Glutamatergic neuron (in vitro differentiated cells): Measurements from ENCODE around the gene SNRPD3. TPM values are rescaled to one million over a fixed set of nuclear protein-coding genes. Genes with fewer than 3 reads are reported as not detected.
"Not testable (repeated sequence)": the region's sequence is repeated elsewhere in the genome, so short reads cannot be mapped to it uniquely, and the experiment has no call there.

Source experiments
- DNase-seq: peaks from one replicate; pipeline ENCODE4 v3.0.0; 2022
- H3K27ac Mint-ChIP-seq: one replicate; pipeline ENCODE4 v1.8.0; 2020; ENCODE audit warnings: mild to moderate bottlenecking, mixed read lengths, inconsistent platforms; ENCODE audit not compliant: unreplicated experiment
- H3K27me3 Mint-ChIP-seq: one replicate; pipeline ENCODE4 v1.8.0; 2020; ENCODE audit warnings: mild to moderate bottlenecking, moderate library complexity, mixed read lengths, inconsistent platforms; ENCODE audit not compliant: unreplicated experiment
- H3K36me3 Mint-ChIP-seq: one replicate; pipeline ENCODE4 v1.8.0; 2020; ENCODE audit warnings: mild to moderate bottlenecking, mixed read lengths, inconsistent platforms; ENCODE audit not compliant: unreplicated experiment
- H3K4me1 Mint-ChIP-seq: one replicate; pipeline ENCODE4 v1.8.0; 2020; ENCODE audit warnings: mild to moderate bottlenecking, low read depth, mixed read lengths, inconsistent platforms; ENCODE audit not compliant: unreplicated experiment
- H3K4me3 Mint-ChIP-seq: one replicate; pipeline ENCODE4 v1.8.0; 2020; ENCODE audit warnings: mild to moderate bottlenecking, mixed read lengths, inconsistent platforms; ENCODE audit not compliant: unreplicated experiment
- H3K9me3 Mint-ChIP-seq: one replicate; pipeline ENCODE4 v1.8.0; 2020; ENCODE audit warnings: mild to moderate bottlenecking, moderate library complexity, mixed read lengths, inconsistent platforms; ENCODE audit not compliant: unreplicated experiment
- total RNA-seq: library from RNA; stranded (reverse); fragmentation: NEBNext Ultra II Directional; extraction: Animal tissue kit (Norgen Biotek cat#: 25700); gene quantifications from one replicate; pipeline ENCODE4 v1.2.1, GENCODE V29; 2021; ENCODE audit not compliant: unreplicated experiment
- TF ChIP-seq, protein P1 (sequence below): fragments of 200-600 bp; sonication (generic); IDR thresholded peaks from one replicate; pipeline ENCODE4 v1.5.0; 2021; ENCODE audit not compliant: partially characterized antibody, unreplicated experiment

The SNRPD3 gene
- total RNA-seq, 1 donor from 2014 or later: 86.7 TPM

DNA sequence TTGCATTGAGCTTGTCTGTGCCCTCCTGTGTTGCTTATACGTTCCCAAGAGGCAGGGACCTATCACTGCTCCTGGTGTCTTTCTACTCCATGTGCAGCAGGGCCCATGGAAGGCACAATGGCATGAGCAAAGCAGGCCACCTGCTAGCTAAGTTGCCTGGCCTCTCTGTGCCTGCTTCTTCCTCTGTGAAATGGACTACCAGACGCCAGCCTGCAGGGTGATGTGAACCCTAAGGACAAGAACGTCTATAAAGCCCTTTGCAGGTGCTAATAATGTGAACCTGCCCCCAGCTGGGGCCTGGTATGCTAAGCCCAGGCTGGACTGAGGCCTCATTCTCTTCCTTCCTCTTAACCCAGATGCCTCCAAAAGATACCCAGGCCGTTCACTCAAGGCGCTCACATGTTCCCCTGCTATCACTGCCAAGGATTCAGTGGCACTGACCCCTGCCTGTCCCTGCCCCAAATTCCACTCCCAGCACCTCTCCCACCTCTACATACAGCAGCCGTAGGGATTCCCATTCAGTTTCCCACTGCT is 4.8 kb upstream of the SNRPD3 start:
- Mint-ChIP-seq H3K27ac (no peak overlapping the region), H3K36me3 (no peaks in the 10 kb centered on the region), H3K9me3 (peaks cover 7% of the 10 kb centered on the region), H3K4me1 (peaks cover 12% of the 10 kb centered on the region), H3K4me3 (no peak overlapping the region), H3K27me3 (peaks cover 12% of the 10 kb centered on the region)
- DNase-seq: no peak
- TF ChIP-seq, protein P1, sequence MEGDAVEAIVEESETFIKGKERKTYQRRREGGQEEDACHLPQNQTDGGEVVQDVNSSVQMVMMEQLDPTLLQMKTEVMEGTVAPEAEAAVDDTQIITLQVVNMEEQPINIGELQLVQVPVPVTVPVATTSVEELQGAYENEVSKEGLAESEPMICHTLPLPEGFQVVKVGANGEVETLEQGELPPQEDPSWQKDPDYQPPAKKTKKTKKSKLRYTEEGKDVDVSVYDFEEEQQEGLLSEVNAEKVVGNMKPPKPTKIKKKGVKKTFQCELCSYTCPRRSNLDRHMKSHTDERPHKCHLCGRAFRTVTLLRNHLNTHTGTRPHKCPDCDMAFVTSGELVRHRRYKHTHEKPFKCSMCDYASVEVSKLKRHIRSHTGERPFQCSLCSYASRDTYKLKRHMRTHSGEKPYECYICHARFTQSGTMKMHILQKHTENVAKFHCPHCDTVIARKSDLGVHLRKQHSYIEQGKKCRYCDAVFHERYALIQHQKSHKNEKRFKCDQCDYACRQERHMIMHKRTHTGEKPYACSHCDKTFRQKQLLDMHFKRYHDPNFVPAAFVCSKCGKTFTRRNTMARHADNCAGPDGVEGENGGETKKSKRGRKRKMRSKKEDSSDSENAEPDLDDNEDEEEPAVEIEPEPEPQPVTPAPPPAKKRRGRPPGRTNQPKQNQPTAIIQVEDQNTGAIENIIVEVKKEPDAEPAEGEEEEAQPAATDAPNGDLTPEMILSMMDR: no peak

DNA sequence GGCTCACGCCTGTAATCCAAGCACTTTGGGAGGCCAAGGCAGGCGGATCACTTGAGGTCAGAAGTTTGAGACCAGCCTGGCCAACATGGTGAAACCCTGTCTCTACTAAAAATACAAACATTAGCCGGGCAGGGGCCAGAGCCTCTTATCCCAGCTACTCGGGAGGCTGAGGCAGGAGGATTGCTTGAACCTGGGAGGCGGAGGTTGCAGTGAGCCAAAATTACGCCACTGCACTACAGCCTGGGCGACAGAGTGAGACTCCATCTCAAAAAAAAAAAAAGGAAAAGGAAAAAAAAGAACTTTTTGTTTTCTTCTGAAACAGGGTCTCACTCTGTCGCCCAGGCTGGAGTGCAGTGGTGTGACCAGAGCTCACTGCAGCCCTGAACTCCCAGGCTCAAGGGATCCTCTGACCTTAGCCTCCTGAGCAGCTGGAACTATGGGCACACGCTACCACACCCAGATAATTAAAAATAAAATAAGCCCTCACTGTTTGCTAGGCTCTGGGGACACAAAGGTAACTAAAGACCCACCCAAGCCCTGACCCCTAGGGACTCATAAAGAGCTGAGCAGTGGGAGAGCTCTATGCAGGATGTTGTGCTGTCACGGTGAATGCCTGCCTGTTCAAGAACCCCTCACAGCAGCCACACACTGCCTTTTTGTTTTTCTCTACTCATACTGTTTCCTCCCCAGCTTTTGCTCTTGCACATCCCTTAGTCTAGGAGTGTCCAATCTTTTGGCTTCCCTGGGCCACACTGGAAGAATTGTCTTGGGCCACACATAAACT is 3.1 kb upstream of the SNRPD3 start:
- peak overlapping the region; percentile 50 for H3K27ac Mint-ChIP-seq
- H3K9me3 Mint-ChIP-seq, H3K36me3 Mint-ChIP-seq, DNase-seq: not testable (repeated sequence)
- H3K4me3 Mint-ChIP-seq: peak overlapping the region; percentile 100
- H3K27me3 Mint-ChIP-seq: peaks cover 12% of the 10 kb centered on the region
- peaks cover 21% of the 10 kb centered on the region for H3K4me1 Mint-ChIP-seq

DNA sequence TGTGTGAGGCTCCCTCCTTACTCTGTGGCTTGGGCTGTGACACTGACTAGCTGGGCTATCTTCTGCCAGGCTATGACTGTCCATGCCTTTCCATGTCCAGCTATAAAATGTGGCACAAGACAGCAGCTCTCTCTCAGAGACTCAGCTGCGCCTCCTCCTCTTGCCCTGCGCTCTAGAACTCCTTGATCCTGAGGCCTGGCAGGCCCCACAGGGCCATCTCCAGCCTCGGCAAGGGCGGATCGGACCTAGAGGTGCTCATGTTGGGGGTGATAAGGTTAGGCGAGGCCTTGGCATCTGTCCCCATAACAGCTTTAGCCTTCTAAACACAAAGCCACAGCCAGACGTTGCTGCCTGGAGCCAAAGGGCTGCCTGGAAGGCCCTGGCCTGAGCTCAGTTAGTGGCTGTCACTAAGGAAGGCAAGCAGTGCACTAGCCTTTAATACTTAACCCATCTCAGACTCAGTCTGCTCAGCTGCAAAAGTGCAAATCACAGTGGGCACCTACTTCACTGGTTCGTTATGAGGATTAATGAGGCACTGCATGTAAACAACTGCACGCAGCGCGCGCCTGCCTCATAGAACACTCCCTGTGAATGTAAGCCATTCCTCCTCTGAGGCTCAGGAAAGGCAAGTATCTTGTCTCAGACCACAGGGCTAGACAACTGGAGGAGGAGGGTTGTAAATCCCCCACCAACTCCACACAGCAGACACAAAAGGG is 2.0 kb upstream of the SNRPD3 start:
- H3K27ac Mint-ChIP-seq: peak overlapping the region; percentile 96
- no peaks in the 10 kb centered on the region for H3K36me3 Mint-ChIP-seq
- TF ChIP-seq, protein P1: no peak
- peaks cover 12% of the 10 kb centered on the region for H3K27me3 Mint-ChIP-seq
- peak overlapping the region; percentile 100 for H3K4me3 Mint-ChIP-seq
- H3K9me3 Mint-ChIP-seq: peaks cover 10% of the 10 kb centered on the region
- DNase-seq: peak; percentile 18
- peaks cover 21% of the 10 kb centered on the region for H3K4me1 Mint-ChIP-seq

DNA sequence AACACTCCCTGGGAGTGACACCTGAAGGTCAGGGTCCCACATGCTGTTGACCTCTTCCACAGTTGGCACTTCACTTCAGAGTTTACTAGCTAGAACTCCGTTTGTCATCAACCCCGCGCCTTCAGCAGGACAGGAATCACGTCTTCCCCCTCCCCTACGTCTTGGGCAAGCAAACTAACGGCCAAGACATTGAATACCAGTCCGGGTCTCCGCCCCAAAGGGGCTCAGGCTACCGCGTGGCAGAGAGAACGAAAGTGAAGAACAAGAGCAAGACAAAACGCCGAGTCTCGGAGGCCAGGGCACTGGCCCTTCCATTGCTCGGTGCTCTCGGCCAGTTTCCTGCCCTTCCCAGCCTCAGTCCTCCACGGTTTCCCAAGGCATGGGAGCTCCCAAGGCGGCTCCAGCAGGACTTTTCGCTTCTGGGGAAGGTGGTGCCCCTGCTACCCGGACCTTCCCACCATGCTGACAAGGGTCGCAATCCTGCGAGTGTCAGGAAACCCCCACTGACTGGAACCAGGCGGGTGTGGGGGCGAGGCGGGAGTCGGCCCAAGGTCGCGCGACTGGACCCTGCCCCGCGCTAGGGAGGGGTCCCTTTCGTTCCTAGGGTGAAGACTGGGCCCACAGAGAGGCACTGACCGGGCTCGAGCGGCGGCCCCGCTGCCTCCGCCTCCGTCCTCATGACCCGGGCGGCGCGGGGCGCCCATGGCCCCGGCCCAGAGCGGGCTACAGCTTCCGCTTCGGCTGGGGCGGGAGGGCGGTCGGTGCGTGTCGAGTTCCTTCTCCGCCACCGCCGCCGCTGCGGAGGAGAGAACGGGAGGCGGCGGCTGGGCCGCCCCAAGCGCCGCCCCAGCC is 1.3 kb upstream of the SNRPD3 start, which contains the start of gene GUCD1:
TSS of gene GUCD1 (minus strand) at position 826 of the 852 bp plus-strand sequence. CDS start at position 679, 147 bp downstream.
- H3K36me3 Mint-ChIP-seq: no peaks in the 10 kb centered on the region
- peaks cover 21% of the 10 kb centered on the region for H3K4me1 Mint-ChIP-seq
- TF ChIP-seq, protein P1: no peak
- H3K27me3 Mint-ChIP-seq: peaks cover 12% of the 10 kb centered on the region
- peak within 1 kb of the TSS; percentile 97 for H3K27ac Mint-ChIP-seq
- DNase-seq: no peak
- peak within 1 kb of the TSS; percentile 100 for H3K4me3 Mint-ChIP-seq
- peaks cover 8% of the 10 kb centered on the region for H3K9me3 Mint-ChIP-seq

DNA sequence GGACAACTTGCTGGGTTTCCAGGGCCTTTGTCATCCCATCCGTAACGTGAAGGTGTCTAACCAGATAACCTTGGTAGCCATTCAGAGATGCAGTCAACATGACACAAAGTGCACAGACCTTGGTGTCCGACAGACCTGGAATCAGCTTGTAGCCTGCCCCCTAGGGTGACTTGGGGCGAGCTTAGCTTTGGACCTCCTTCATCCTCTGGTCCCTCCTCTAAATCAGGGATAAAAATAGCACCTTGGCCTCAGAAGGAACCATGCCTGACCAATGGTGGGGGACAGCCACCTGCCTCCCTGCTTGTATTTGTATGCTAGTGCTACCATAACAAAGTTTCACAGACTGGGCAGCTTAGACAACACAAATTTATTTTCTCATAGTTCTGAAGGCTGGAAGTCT is 3.7 kb downstream of the SNRPD3 start:
- Mint-ChIP-seq H3K36me3 (no peaks in the 10 kb centered on the region), H3K4me3 (no peak overlapping the region), H3K27ac (no peak overlapping the region), H3K9me3 (peaks cover 5% of the 10 kb centered on the region), H3K4me1 (peaks cover 12% of the 10 kb centered on the region), H3K27me3 (peaks cover 8% of the 10 kb centered on the region)
- TF ChIP-seq, protein P1: no peak
- DNase-seq: no peak
